Caco-2 (cell line): ENCODE data around the gene FRMD7. TPM values are rescaled to one million over a fixed set of nuclear protein-coding genes. Genes with fewer than 3 reads are reported as not detected.

Experiments used
- Bru-seq: library from RNA; stranded (reverse); fragments of 400-500 nt; gene quantifications from one replicate; lab custom pipeline; 2021; lab: Mats Ljungman, UMichigan
- BruChase-seq, 2 experiments: library from RNA; stranded (reverse); fragments of 400-500 nt; gene quantifications; one replicate each; lab custom pipeline; 2021; lab: Mats Ljungman, UMichigan
- BruUV-seq: library from RNA; stranded (reverse); fragments of 400-500 nt; replicated peaks from 2 replicates; lab custom pipeline; 2021; lab: Mats Ljungman, UMichigan
- CTCF ChIA-PET: fragments of 300-600 bp; sonication (Branson Sonifier 250); formaldehyde crosslinking; loops from one replicate; lab custom pipeline; 2022; ENCODE audit warnings: antibody characterized with exemption; lab: Charles Lee
- POLR2A ChIA-PET: fragments of 300-600 bp; sonication (Branson Sonifier 250); formaldehyde crosslinking; loops from one replicate; lab custom pipeline; 2022; ENCODE audit warnings: antibody characterized with exemption; lab: Charles Lee
- DNase-seq, 2 experiments: peaks; one replicate each; pipeline versions ENCODE4 v3.0.0 to v3.0.0-alpha.2; 2020 to 2022
- H3K27me3 ChIP-seq: replicated peaks from 2 replicates; pipeline ENCODE4 v1.6.0; 2011; ENCODE audit warnings: low read length; ENCODE audit not compliant: control insufficient read depth, insufficient read depth
- H3K36me3 ChIP-seq: 2 replicates; pipeline ENCODE4 v1.5.1; 2011; ENCODE audit warnings: low read length; ENCODE audit not compliant: control insufficient read depth, insufficient read depth
- H3K4me1 ChIP-seq: fragments of 250-450 bp; sonication (Bioruptor Pico); 2 replicates; pipeline ENCODE4 v1.5.1; 2020; ENCODE audit warnings: mild to moderate bottlenecking
- H3K4me3 ChIP-seq: 2 replicates; pipeline ENCODE4 v1.5.1; 2011; ENCODE audit warnings: low read depth, mild to moderate bottlenecking, control low read depth, low read length
- H3K9me3 ChIP-seq: fragments of 250-450 bp; sonication (Bioruptor Pico); 2 replicates; pipeline ENCODE4 v1.5.1; 2020; ENCODE audit warnings: mild to moderate bottlenecking, moderate library complexity
- H3K27ac Mint-ChIP-seq: one replicate; pipeline ENCODE4 v1.8.0; 2022; ENCODE audit warnings: mixed read lengths; ENCODE audit not compliant: unreplicated experiment
- H3K27me3 Mint-ChIP-seq: one replicate; pipeline ENCODE4 v1.8.0; 2022; ENCODE audit warnings: mixed read lengths; ENCODE audit not compliant: insufficient read depth, unreplicated experiment
- H3K36me3 Mint-ChIP-seq: one replicate; pipeline ENCODE4 v1.8.0; 2022; ENCODE audit warnings: mild to moderate bottlenecking, mixed read lengths; ENCODE audit not compliant: insufficient read depth, unreplicated experiment
- H3K4me1 Mint-ChIP-seq: one replicate; pipeline ENCODE4 v1.8.0; 2022; ENCODE audit warnings: low read depth, mixed read lengths; ENCODE audit not compliant: unreplicated experiment
- H3K4me3 Mint-ChIP-seq: one replicate; pipeline ENCODE4 v1.8.0; 2022; ENCODE audit warnings: mild to moderate bottlenecking, moderate library complexity, mixed read lengths; ENCODE audit not compliant: unreplicated experiment
- H3K9me3 Mint-ChIP-seq: one replicate; pipeline ENCODE4 v1.8.0; 2022; ENCODE audit warnings: mixed read lengths; ENCODE audit not compliant: unreplicated experiment
- intact Hi-C: fragments of 100-400 bp; cut with micrococcal nuclease; formaldehyde crosslinking; loops from one replicate; pipeline ENCODE4 v1.10.0; 2022; ENCODE audit not compliant: unreplicated experiment
- long read RNA-seq: library from polyadenylated mRNA; stranded (forward); transcript quantifications from one replicate; pipeline ENCODE4 v2.0.0, GENCODE V29; 2022
- total RNA-seq: library from RNA; stranded (reverse); gene quantifications from 2 replicates; pipeline ENCODE4 v1.2.3, GENCODE V29; 2022
- TF ChIP-seq, protein P1 (sequence below), 2 experiments: fragments of 200-600 bp in 1 of 2; IDR thresholded peaks; 1 replicate in 1 of 2; 2 replicates in 1 of 2; pipeline versions ENCODE4 v1.5.1 to v1.8.0; 2011 to 2022; ENCODE audit warnings: antibody characterized with exemption in 1 of 2, control low read depth in 1 of 2, inconsistent platforms in 1 of 2, low read depth in 1 of 2, low read length in 1 of 2, mild to moderate bottlenecking in 1 of 2, moderate library complexity in 1 of 2; ENCODE audit not compliant: insufficient read depth in 1 of 2, severe bottlenecking in 1 of 2, unreplicated experiment in 1 of 2

Gene FRMD7, protein sequence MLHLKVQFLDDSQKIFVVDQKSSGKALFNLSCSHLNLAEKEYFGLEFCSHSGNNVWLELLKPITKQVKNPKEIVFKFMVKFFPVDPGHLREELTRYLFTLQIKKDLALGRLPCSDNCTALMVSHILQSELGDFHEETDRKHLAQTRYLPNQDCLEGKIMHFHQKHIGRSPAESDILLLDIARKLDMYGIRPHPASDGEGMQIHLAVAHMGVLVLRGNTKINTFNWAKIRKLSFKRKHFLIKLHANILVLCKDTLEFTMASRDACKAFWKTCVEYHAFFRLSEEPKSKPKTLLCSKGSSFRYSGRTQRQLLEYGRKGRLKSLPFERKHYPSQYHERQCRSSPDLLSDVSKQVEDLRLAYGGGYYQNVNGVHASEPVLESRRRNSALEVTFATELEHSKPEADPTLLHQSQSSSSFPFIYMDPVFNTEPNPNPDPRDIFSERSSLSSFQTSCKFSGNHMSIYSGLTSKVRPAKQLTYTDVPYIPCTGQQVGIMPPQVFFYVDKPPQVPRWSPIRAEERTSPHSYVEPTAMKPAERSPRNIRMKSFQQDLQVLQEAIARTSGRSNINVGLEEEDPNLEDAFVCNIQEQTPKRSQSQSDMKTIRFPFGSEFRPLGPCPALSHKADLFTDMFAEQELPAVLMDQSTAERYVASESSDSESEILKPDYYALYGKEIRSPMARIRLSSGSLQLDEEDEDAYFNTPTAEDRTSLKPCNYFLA
- total RNA-seq (not detected in 2 replicates), Bru-seq, nascent RNA (percentile 7 among the genes with signal in this experiment), BruChase-seq, experiment 1, labeled RNA remaining after a 2-hour chase (percentile 20 among the genes with signal in this experiment), BruChase-seq, experiment 2, labeled RNA remaining after a 6-hour chase (percentile 9 among the genes with signal in this experiment)
- long read RNA-seq, result 0 reads

- Histone ChIP-seq H3K27me3 (no peaks in the 10 kb centered on the region), H3K4me1 (no peaks in the 10 kb centered on the region), H3K9me3 (no peaks in the 10 kb centered on the region), H3K36me3 (no peaks in the 10 kb centered on the region), H3K4me3 (no peak within 1 kb of the TSS)
- Mint-ChIP-seq H3K27me3 (no peaks in the 10 kb centered on the region), H3K36me3 (no peaks in the 10 kb centered on the region), H3K4me3 (no peak within 1 kb of the TSS), H3K27ac (no peak within 1 kb of the TSS), H3K4me1 (no peaks in the 10 kb centered on the region), H3K9me3 (no peaks in the 10 kb centered on the region)
- TF ChIP-seq, protein P1, sequence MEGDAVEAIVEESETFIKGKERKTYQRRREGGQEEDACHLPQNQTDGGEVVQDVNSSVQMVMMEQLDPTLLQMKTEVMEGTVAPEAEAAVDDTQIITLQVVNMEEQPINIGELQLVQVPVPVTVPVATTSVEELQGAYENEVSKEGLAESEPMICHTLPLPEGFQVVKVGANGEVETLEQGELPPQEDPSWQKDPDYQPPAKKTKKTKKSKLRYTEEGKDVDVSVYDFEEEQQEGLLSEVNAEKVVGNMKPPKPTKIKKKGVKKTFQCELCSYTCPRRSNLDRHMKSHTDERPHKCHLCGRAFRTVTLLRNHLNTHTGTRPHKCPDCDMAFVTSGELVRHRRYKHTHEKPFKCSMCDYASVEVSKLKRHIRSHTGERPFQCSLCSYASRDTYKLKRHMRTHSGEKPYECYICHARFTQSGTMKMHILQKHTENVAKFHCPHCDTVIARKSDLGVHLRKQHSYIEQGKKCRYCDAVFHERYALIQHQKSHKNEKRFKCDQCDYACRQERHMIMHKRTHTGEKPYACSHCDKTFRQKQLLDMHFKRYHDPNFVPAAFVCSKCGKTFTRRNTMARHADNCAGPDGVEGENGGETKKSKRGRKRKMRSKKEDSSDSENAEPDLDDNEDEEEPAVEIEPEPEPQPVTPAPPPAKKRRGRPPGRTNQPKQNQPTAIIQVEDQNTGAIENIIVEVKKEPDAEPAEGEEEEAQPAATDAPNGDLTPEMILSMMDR (IDR thresholded peaks at IDR 0.05; ENCODE audit: insufficient read depth in 1 of 2, low read depth in 1 of 2, low read length in 1 of 2, severe bottlenecking in 1 of 2, unreplicated experiment in 1 of 2), result no peak
- POLR2A ChIA-PET, result no interaction called here
- DNase-seq, result no peak
- CTCF ChIA-PET, result no interaction called here
- no TSS peak for BruUV-seq
- intact Hi-C loops, result no loop called here
These were observed at the start of gene FRMD7 for GRCh38 chrX:132127743-132128142. Gene FRMD7 (minus strand): TSS chrX:132128020. CDS start chrX:132127844, 176 bp downstream.

DNA sequence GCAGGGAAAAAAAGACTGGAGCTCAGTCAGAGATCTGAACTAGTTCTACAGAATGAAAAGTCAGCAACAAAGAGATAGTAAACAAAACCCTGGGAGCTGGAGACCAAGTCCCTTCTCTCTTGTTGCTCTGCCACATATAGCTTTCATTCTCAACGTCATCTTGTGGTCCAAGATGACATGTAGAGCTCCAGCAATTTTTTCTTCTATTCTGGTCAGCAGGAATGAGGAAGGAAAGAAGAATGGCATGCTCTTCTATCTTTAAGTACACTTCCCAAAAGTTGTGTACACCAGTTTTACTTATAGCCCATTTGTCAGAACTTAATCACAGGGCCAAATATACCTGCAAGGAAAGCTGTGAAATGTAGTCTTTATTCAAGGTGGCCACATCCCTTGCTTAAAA is 45.8 kb upstream of the FRMD7 start:
- intact Hi-C loops, result no loop called here
- no peaks in the 10 kb centered on the region for H3K36me3 ChIP-seq
- ChIA-PET POLR2A (no interaction called here), CTCF (no interaction called here)
- no peak for DNase-seq
- Mint-ChIP-seq H3K27ac (no peak overlapping the region), H3K4me1 (no peaks in the 10 kb centered on the region), H3K4me3 (no peak overlapping the region), H3K9me3 (no peaks in the 10 kb centered on the region), H3K36me3 (no peaks in the 10 kb centered on the region), H3K27me3 (no peaks in the 10 kb centered on the region)
- H3K9me3 ChIP-seq, result no peaks in the 10 kb centered on the region
- no peaks in the 10 kb centered on the region for H3K4me1 ChIP-seq
- TF ChIP-seq, protein P1 (IDR thresholded peaks at IDR 0.05; ENCODE audit: insufficient read depth in 1 of 2, low read depth in 1 of 2, low read length in 1 of 2, severe bottlenecking in 1 of 2, unreplicated experiment in 1 of 2), result no peak
- H3K4me3 ChIP-seq, result no peak overlapping the region
- H3K27me3 ChIP-seq, result no peaks in the 10 kb centered on the region
- no TSS peak for BruUV-seq

- no peak for DNase-seq
- H3K9me3 Mint-ChIP-seq, result no peaks in the 10 kb centered on the region
- no peaks in the 10 kb centered on the region for H3K27me3 ChIP-seq
- no peaks in the 10 kb centered on the region for H3K9me3 ChIP-seq
- no peaks in the 10 kb centered on the region for H3K4me1 ChIP-seq
- TF ChIP-seq, protein P1 (IDR thresholded peaks at IDR 0.05; ENCODE audit: insufficient read depth in 1 of 2, low read depth in 1 of 2, low read length in 1 of 2, severe bottlenecking in 1 of 2, unreplicated experiment in 1 of 2), result no peak
- no peaks in the 10 kb centered on the region for H3K4me1 Mint-ChIP-seq
- no peaks in the 10 kb centered on the region for H3K36me3 ChIP-seq
- ChIA-PET CTCF (interaction anchor here (0.6 to 1.3 kb wide), 2 partner anchors 79 to 506 kb away, joined by 3 read pairs; no protein-coding TSS in a partner anchor), POLR2A (no interaction called here)
- intact Hi-C loops, result no loop called here
- no TSS peak for BruUV-seq
- H3K4me3 ChIP-seq, result no peak overlapping the region
- H3K27ac Mint-ChIP-seq, result no peak overlapping the region
- H3K27me3 Mint-ChIP-seq, result no peaks in the 10 kb centered on the region
- H3K36me3 Mint-ChIP-seq, result no peaks in the 10 kb centered on the region
- no peak overlapping the region for H3K4me3 Mint-ChIP-seq
These were observed 44.1 kb upstream of the FRMD7 start for GRCh38 chrX:132171881-132172280.
